Calu3 (cell line): Measurements from ENCODE around the gene LDB3. TPM values are rescaled to one million over a fixed set of nuclear protein-coding genes. Genes with fewer than 3 reads are reported as not detected.

Source experiments
- BruUV-seq: library from RNA; stranded (reverse); fragments of 400-500 nt; replicated peaks from 2 replicates; lab custom pipeline; 2021; lab: Mats Ljungman, UMichigan
- CTCF ChIA-PET: fragments of 300-600 bp; sonication (Branson Sonifier 250); formaldehyde crosslinking; loops from one replicate; lab custom pipeline; 2022; ENCODE audit warnings: antibody characterized with exemption; lab: Charles Lee
- DNase-seq: peaks from one replicate; pipeline ENCODE4 v3.0.0; 2022
- H3K27ac Mint-ChIP-seq: one replicate; pipeline ENCODE4 v1.8.0; 2022; ENCODE audit warnings: mixed read lengths; ENCODE audit not compliant: unreplicated experiment
- H3K27me3 Mint-ChIP-seq: one replicate; pipeline ENCODE4 v1.8.0; 2022; ENCODE audit warnings: mixed read lengths; ENCODE audit not compliant: unreplicated experiment
- H3K36me3 Mint-ChIP-seq: one replicate; pipeline ENCODE4 v1.8.0; 2022; ENCODE audit warnings: mild to moderate bottlenecking, moderate library complexity, mixed read lengths; ENCODE audit not compliant: insufficient read depth, unreplicated experiment
- H3K4me1 Mint-ChIP-seq: one replicate; pipeline ENCODE4 v1.8.0; 2022; ENCODE audit warnings: mild to moderate bottlenecking, low read depth, mixed read lengths; ENCODE audit not compliant: unreplicated experiment
- H3K4me3 Mint-ChIP-seq: one replicate; pipeline ENCODE4 v1.8.0; 2022; ENCODE audit warnings: mild to moderate bottlenecking, low read depth, moderate library complexity, mixed read lengths; ENCODE audit not compliant: unreplicated experiment
- H3K9me3 Mint-ChIP-seq: one replicate; pipeline ENCODE4 v1.8.0; 2022; ENCODE audit warnings: low read depth, mixed read lengths; ENCODE audit not compliant: unreplicated experiment
- intact Hi-C: fragments of 100-400 bp; cut with micrococcal nuclease; formaldehyde crosslinking; loops from one replicate; pipeline ENCODE4 v1.10.0; 2022; ENCODE audit not compliant: unreplicated experiment
- total RNA-seq: library from RNA; stranded (reverse); gene quantifications from 2 replicates; pipeline ENCODE4 v1.2.3, GENCODE V29; 2022
- TF ChIP-seq, protein P1 (sequence below): fragments of 200-600 bp; IDR thresholded peaks from one replicate; pipeline ENCODE4 v1.8.0; 2022; ENCODE audit warnings: antibody characterized with exemption; ENCODE audit not compliant: unreplicated experiment

Gene LDB3
- total RNA-seq, 1 experiment from 2014 or later = not detected

DNA sequence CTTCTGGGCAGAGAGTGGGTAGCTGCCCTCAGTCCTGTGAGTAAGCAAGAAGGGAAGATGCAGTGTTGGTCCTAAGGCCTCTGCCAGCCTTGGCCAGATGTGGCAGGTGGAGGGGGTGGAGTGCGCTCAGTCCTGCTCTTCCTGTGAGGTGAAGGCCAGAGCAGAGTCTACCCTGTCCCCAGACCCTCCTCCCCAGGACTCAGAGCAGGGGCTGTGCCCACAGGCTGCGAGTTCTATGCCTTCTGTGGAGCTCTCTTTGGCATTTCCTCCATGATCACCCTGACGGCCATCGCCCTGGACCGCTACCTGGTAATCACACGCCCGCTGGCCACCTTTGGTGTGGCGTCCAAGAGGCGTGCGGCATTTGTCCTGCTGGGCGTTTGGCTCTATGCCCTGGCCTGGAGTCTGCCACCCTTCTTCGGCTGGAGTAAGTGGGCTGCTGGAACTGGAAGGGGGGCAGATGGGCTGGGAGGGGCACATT, 10.0 kb upstream of the LDB3 start:
- no TSS peak for BruUV-seq
- TF ChIP-seq, protein P1, sequence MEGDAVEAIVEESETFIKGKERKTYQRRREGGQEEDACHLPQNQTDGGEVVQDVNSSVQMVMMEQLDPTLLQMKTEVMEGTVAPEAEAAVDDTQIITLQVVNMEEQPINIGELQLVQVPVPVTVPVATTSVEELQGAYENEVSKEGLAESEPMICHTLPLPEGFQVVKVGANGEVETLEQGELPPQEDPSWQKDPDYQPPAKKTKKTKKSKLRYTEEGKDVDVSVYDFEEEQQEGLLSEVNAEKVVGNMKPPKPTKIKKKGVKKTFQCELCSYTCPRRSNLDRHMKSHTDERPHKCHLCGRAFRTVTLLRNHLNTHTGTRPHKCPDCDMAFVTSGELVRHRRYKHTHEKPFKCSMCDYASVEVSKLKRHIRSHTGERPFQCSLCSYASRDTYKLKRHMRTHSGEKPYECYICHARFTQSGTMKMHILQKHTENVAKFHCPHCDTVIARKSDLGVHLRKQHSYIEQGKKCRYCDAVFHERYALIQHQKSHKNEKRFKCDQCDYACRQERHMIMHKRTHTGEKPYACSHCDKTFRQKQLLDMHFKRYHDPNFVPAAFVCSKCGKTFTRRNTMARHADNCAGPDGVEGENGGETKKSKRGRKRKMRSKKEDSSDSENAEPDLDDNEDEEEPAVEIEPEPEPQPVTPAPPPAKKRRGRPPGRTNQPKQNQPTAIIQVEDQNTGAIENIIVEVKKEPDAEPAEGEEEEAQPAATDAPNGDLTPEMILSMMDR = no peak
- no peaks in the 10 kb centered on the region for H3K9me3 Mint-ChIP-seq
- intact Hi-C loops = no loop called here
- no peaks in the 10 kb centered on the region for H3K4me1 Mint-ChIP-seq
- peaks cover 40% of the 10 kb centered on the region for H3K27me3 Mint-ChIP-seq
- no peak overlapping the region for H3K27ac Mint-ChIP-seq
- CTCF ChIA-PET = no interaction called here
- no peaks in the 10 kb centered on the region for H3K36me3 Mint-ChIP-seq
- DNase-seq = no peak
- H3K4me3 Mint-ChIP-seq = no peak overlapping the region

DNA sequence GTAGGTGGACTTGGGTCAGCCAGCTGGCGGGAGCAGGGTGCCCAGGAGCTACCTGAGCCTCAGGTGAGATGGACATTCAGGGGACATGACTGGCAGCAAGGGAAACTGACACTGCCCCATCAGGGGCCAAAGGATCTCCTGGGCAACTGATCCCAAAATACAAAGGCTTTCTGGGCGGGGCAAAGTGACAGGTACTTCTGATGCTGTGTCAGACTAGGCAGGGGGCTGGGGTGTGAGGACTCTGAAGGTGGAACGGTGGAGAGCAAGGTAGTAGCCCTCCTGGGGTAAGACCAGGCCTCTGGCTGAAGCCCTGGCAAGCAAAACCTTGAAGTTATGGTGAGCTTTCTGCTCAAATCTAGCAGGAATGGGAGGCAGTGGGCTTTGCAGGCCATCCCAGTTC, 9.6 kb upstream of the LDB3 start:
- no TSS peak for BruUV-seq
- no peaks in the 10 kb centered on the region for H3K9me3 Mint-ChIP-seq
- H3K27ac Mint-ChIP-seq = no peak overlapping the region
- CTCF ChIA-PET = no interaction called here
- H3K4me3 Mint-ChIP-seq = no peak overlapping the region
- intact Hi-C loops = no loop called here
- TF ChIP-seq, protein P1 = no peak
- H3K27me3 Mint-ChIP-seq = peaks cover 44% of the 10 kb centered on the region
- H3K4me1 Mint-ChIP-seq = no peaks in the 10 kb centered on the region
- no peak for DNase-seq
- no peaks in the 10 kb centered on the region for H3K36me3 Mint-ChIP-seq

DNA sequence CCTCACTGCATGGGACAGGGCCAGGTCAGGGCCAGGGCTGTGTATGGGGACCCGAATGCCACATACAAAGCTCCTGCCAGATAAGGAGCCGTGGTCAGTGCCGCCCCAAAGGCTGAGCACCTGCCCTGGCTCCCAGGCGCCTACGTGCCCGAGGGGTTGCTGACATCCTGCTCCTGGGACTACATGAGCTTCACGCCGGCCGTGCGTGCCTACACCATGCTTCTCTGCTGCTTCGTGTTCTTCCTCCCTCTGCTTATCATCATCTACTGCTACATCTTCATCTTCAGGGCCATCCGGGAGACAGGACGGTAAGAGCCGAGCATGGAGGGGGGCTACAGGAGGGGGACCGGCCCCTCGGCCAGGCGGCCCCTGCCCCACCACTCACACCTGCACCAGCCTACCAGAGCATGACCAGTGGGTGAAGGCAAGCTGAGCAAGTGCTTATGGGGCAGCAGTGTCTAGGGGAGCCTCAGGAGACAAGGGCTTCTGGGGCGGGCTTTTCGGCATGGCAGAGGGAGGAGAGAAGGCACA, 9.1 kb upstream of the LDB3 start:
- DNase-seq = no peak
- BruUV-seq = no TSS peak
- H3K27ac Mint-ChIP-seq = no peak overlapping the region
- H3K9me3 Mint-ChIP-seq = no peaks in the 10 kb centered on the region
- H3K4me3 Mint-ChIP-seq = no peak overlapping the region
- peaks cover 49% of the 10 kb centered on the region for H3K27me3 Mint-ChIP-seq
- H3K4me1 Mint-ChIP-seq = no peaks in the 10 kb centered on the region
- H3K36me3 Mint-ChIP-seq = no peaks in the 10 kb centered on the region
- intact Hi-C loops = no loop called here
- CTCF ChIA-PET = no interaction called here
- TF ChIP-seq, protein P1 = no peak

DNA sequence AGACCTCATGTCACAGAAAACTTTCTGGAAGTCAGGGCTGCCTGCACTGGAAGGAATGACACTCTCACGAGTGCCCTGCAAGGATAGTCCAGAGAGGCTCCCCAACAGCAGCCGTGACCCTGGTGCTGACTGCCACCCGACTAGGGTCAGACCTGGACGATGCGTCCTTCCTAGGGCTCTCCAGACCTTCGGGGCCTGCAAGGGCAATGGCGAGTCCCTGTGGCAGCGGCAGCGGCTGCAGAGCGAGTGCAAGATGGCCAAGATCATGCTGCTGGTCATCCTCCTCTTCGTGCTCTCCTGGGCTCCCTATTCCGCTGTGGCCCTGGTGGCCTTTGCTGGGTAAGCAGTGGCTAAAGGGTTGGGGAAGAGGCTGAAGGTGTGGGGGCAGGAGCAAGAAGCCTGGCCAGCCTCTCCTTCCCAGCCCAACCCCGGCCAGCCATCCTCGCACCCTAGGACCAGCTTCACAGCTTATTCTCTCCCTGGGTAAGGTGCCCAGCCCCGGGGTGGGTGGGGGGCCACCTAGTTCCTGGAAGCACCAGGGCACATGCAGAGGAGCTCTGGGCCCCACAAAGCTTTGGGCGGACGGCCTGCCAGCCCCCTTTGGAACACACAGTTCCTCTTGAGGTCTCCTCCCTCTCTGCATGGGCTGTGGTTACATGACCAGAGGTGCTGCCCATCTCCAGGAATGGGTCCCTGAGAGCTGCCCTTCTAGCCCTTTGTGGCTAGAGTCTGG, 8.4 kb upstream of the LDB3 start:
- Mint-ChIP-seq H3K27ac (no peak overlapping the region), H3K4me3 (no peak overlapping the region), H3K36me3 (no peaks in the 10 kb centered on the region), H3K9me3 (no peaks in the 10 kb centered on the region), H3K27me3 (peaks cover 54% of the 10 kb centered on the region), H3K4me1 (no peaks in the 10 kb centered on the region)
- BruUV-seq = no TSS peak
- DNase-seq = no peak
- TF ChIP-seq, protein P1 = no peak
- CTCF ChIA-PET = no interaction called here
- intact Hi-C loops = no loop called here
